GM18520 (cell line): Measurements from ENCODE around the gene KLHL20.

ENCODE experiments used
- ATAC-seq: cut with Tn5 transposase; IDR thresholded peaks from one replicate; pipeline ENCODE4 v1.9.1; 2021; ENCODE audit not compliant: unreplicated experiment

KLHL20 gene

GRCh38 chr1:173827611-173828010, 112.8 kb downstream of the KLHL20 start:
- ATAC-seq = no peak

GRCh38 chr1:173832748-173833147, 118.0 kb downstream of the KLHL20 start:
- ATAC-seq = no peak
